GM19035 (cell line): ENCODE data around the gene PGGHG.
A peak's percentile ranks its signal among the peaks of the same experiment; 100 is the strongest.
"Not testable (repeated sequence)": the region's sequence is repeated elsewhere in the genome, so short reads cannot be mapped to it uniquely, and the experiment has no call there.

Experiments used
- ATAC-seq: cut with Tn5 transposase; IDR thresholded peaks from one replicate; pipeline ENCODE4 v1.9.1; 2021; ENCODE audit not compliant: unreplicated experiment

Gene PGGHG

DNA sequence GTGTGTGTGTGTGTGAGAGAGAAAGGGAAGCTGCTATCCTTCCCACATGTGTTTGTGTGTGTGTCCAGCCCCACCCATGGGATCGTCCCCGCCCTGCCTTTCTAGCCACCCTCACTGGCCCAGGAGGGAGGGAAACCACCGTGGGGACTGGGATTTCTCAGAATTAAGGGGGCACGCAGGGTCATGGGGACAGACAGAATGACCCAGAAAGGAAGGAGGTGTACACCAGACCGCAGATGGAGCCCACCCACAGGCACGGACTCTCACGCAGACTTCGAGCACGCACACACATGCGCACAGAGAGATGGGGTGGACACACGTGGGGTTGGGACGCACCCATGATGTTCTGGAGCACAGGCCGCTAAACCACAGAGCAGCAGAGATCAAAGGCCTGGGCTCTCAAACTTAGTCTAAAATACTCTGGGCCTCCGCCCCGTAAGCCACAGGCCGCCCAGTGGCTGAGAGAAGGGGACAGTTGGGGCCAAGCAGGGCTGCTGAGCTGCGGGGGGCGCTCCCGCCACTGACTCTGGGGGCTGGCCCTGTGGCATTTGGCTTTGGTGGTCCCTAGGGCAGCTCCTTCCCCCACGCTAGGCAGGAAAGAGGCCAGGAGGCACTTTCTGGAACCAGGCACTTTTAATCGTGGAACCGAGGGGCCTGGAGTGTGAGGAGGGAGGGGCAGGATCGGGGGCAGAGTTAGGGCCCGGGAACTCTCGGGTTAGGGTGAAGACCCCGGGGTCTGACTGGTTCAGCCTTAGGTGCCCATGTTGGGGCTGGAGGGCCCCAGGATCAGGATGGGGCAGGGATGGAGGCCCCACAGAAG is 8.9 kb downstream of the PGGHG start:
- ATAC-seq: no peak

DNA sequence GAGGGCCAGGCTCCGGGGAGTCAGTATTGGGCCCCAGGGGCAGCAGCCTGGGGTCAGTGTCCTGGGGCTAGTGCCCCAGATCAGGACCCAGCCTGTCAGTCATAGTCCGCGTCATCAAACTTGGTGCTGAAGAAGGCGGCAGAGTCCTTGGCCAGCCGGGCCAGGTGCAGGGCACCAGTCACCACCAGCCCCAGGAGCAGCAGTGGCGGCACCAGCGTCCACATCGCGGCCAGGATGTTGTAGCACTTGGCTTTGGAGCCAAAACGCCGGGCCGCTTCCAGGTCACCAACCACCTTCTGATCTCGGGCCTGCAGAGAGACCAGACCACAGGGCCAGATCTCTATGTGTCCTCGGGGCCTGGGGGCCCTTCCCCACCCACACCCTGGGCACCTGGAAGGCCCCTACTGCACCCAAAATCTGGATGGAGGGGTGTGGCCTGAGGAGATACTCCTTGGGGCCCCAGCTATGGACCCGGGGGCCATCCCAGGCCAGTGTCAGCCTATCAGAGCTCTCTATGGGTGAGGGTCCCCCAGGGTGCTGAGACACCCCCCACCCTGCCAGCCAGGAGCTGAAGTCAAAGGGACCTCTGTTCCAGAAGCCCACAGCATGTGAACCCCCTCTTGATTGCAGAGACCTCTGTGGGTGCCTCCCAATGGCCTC is 9.6 kb downstream of the PGGHG start:
- ATAC-seq: no peak

GRCh38 chr11:299081-299891 is 10.4 kb downstream of the PGGHG start, which contains the start of gene IFITM5:
TSS of gene IFITM5 (minus strand) at chr11:299526. CDS start at chr11:299490, 36 bp downstream.
- ATAC-seq: no peak

- ATAC-seq: no peak
These were observed 11.2 kb downstream of the PGGHG start for GRCh38 chr11:299951-300735.

DNA sequence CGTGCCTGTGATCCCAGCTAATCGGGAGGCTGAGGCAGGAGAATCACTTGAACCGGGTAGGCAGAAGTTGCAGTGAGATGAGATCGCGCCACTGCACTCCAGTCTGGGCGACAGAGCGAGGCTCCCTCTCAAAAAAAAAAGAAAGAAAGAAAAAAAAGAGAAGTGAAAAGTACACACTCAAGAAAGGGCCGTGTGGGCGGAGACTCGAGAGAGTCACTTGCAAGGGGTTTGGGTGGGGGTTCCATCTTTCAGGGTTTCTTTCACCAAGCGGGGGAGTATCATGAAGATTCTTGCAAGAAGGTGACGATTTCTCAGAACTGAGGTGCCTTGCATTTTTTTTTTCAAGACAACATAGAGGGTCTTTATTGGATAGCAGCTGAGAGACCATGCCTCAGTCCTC is 14.4 kb downstream of the PGGHG start:
- no peak for ATAC-seq

GRCh38 chr11:304061-304506 is 15.2 kb downstream of the PGGHG start:
- ATAC-seq: no peak

DNA sequence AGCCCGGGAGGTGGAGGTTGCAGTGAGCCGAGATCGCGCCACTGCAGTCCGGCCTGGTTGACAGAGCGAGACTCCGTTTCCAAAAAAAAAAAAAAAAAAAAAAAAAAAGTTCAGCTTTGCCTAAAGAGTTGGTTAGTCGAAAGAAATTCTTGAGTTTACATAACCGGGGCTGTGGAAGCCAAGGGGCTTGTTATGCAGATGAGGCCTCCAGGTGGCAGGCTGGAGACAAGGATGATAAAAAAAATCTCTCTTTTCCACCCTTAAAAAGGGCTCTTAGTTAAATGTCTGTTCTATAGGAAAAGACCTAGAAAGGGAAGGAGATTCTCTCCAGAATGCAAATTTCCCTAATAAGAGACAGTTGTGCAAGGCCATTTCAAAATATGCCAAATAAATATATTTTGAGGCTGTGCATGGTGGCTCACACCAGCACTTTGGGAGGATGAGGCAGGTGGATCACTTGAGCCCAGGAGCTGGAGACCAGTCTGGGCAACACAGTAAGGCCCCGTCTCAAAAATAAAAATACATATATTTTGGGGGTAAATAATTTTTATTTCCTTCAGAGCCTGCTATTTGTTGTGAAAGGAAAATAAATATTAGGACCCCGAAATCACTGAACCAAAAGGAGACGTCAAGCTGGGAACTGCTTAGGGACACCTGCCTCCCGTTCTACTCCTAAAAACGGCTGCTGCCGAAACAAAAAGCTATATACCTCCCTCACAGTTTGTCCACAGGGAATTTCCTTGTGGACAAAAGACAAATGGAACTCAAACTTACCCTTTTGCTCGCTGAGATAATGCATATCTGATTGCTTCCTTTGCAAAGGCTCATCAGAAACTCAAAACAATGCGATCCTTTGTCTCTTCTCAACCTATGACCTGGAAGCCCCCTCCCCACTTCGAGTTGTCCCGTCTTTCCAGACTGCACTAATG is 16.3 kb downstream of the PGGHG start:
- no peak for ATAC-seq

GRCh38 chr11:305844-306211 is 16.9 kb downstream of the PGGHG start:
- no peak for ATAC-seq

DNA sequence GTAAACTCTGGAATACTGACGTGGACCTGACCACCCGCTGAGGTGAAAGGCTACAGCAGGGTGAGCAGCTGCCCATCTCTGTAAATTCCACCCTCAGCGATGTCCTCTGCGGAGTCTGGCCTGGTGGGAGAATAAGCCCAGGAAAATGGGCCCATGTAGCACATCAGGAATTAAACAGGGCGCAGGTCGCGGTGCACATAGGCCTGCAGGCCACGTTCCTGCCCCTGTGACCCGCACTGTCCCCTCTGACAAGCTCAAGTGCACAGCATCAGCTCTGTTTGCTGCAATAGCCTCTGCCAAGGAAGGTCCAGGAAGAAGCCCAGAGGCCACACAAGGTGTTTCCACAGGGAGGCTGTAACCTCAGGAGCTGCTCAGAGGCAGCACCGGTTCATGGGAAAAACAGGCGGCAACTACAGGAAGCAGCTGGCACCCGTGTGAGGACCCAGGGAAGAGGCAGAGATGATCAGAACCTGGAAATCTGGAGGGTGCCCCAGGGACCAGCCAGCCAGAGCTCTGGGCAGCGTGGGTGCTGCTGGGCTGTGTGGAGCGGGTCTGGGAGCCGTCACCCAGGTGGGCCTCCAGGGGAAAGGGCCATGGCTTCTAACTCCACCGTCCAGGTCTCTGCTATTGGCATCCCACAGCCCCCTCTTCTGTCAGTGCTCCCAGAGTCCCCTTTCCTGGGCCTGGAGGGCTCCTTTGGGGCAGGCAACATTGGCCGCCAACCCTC is 17.9 kb downstream of the PGGHG start:
- no peak for ATAC-seq

GRCh38 chr11:307766-308708 is 19.1 kb downstream of the PGGHG start, which contains the start of gene IFITM2:
TSS of gene IFITM2 (plus strand) at chr11:307816. CDS start at chr11:308193, 377 bp downstream.
- ATAC-seq: not testable (repeated sequence)

DNA sequence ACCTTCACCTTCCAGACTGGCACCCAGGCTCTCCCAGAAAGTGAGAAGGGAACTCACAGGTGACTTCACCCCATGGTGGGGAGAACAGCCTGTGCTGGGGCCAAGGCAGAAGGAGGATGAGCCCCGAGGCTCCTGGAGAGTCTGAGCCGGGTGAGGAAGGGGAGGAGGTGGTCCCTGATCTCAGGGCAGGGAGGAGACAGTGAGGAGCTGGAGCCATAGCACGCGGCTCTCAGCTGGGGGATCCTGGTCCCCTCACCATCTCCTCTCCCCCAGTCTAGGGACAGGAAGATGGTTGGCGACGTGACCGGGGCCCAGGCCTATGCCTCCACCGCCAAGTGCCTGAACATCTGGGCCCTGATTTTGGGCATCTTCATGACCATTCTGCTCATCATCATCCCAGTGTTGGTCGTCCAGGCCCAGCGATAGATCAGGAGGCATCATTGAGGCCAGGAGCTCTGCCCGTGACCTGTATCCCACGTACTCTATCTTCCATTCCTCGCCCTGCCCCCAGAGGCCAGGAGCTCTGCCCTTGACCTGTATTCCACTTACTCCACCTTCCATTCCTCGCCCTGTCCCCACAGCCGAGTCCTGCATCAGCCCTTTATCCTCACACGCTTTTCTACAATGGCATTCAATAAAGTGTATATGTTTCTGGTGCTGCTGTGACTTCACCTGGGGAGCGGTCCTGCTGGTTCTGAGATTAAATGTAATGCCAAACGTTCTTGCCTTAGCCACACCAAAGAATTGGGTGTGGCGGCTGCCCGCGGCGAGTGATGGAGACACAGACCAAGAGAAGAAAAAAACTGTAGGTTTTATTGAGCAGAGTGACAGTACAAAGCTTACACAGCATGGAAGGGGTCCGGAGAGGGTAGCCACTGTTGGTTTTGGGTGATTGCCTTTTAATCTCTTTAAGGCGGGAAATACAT is 20.1 kb downstream of the PGGHG start:
- ATAC-seq: not testable (repeated sequence)

DNA sequence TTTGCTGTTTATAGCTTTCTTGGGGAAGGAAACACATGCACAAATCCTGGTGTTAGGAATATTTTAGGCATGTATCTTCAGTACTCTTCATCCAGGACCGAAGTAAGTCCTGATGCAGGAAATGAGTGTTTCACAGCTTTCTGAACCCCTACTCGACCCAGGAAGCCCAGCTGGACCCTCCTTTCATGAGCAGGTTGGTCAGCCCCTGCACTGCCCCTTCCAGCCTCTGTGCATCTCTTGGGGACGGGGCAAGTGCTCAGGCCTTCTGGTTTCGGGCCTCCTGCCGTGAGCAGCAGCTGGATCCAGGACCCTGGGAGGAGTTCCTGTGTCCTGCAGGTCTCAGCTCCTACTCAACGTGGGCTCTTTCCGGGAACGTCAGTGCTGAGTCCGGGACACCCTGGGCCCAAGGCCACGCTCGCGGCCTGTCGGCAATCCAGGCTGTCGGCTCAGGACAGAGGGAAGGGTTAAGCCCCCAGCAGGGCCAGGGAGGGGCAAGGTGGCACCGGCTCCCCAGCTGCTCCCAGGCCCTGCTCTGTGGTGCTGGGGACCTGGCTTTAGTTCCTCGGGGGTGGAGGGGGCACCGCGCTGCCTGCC is 21.1 kb downstream of the PGGHG start:
- not testable (repeated sequence) for ATAC-seq

- ATAC-seq: not testable (repeated sequence)
These were observed 22.3 kb downstream of the PGGHG start for GRCh38 chr11:311013-311748.

DNA sequence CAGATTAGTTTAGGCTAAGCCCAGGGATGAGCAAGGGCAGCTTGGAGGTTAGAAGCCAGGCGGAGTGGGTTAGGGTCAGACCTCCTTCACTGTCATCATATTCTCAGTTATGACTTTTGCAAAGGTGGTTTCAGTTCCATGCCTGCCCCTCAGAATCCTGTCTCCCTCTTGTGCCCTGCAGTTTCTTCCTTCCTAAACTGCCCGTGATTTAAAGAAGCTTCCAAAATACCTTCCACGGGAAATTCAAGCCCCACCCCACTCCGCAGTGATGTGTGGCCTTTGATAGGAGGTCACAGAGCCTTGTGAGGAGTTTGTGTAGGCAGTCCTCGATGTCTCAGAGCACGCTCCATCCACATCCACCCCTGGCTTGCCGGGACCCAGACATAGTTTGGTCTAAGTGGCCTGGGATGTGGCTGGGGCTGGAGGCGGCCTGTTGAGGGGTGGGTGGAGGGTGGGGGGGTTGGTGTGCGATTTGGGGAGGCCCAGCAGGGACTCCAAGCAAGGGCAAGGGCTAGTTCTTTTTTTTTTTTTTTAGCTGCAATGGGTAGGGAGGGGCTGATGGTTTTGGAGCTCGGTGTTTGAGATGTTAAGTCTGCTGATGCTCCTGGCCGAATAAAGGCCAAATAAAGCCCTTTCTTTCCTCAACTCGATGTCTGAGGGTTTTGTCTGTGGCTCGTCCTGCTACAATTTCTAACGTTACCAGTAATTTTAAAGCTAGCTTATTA is 23.3 kb downstream of the PGGHG start:
- no peak for ATAC-seq

- ATAC-seq: peak; percentile 9
These were observed 24.4 kb downstream of the PGGHG start for GRCh38 chr11:313304-313786.
